A673 (cell line): ENCODE data around the gene COMP. TPM values are rescaled to one million over a fixed set of nuclear protein-coding genes. Genes with fewer than 3 reads are reported as not detected.

ENCODE experiments used
- BruUV-seq: library from RNA; stranded (reverse); fragments of 400-500 nt; replicated peaks from 2 replicates; lab custom pipeline; 2021; lab: Mats Ljungman, UMichigan
- CTCF ChIA-PET: fragments of 300-600 bp; sonication (Branson Sonifier 250); formaldehyde crosslinking; loops from one replicate; lab custom pipeline; 2022; ENCODE audit warnings: antibody characterized with exemption; lab: Charles Lee
- POLR2A ChIA-PET: fragments of 300-600 bp; sonication (Branson Sonifier 250); formaldehyde crosslinking; loops from one replicate; lab custom pipeline; 2022; ENCODE audit warnings: antibody characterized with exemption; ENCODE audit not compliant: low non-redundant PET; lab: Charles Lee
- DNase-seq: peaks from one replicate; pipeline ENCODE4 v3.0.0-alpha.2; 2015; ENCODE audit warnings: low spot score
- H3K27ac ChIP-seq: fragments of 200-600 bp; sonication (generic); 2 replicates; pipeline ENCODE4 v1.5.1; 2016; ENCODE audit warnings: mixed run types, low read depth, mild to moderate bottlenecking, mixed read lengths, antibody characterized with exemption, low read length; ENCODE audit not compliant: poor library complexity, severe bottlenecking
- H3K27me3 ChIP-seq: fragments of 200-600 bp; sonication (generic); replicated peaks from 2 replicates; pipeline ENCODE4 v1.6.1; 2017; ENCODE audit warnings: mixed run types, low read depth, mild to moderate bottlenecking, mixed read lengths, antibody characterized with exemption, low read length; ENCODE audit not compliant: insufficient read depth, poor library complexity
- H3K36me3 ChIP-seq: fragments of 200-600 bp; sonication (generic); 2 replicates; pipeline ENCODE4 v1.6.1; 2016; ENCODE audit warnings: mixed run types, mild to moderate bottlenecking, mixed read lengths, antibody characterized with exemption, low read length; ENCODE audit not compliant: insufficient read depth, poor library complexity, severe bottlenecking
- H3K4me1 ChIP-seq: fragments of 200-600 bp; sonication (generic); 2 replicates; pipeline ENCODE4 v1.6.1; 2017; ENCODE audit warnings: mixed run types, mild to moderate bottlenecking, mixed read lengths, antibody characterized with exemption, low read length; ENCODE audit not compliant: insufficient read depth, poor library complexity, severe bottlenecking
- H3K4me3 ChIP-seq: fragments of 200-600 bp; sonication (generic); 2 replicates; pipeline ENCODE4 v1.5.1; 2016; ENCODE audit warnings: low read depth, mixed run types, mild to moderate bottlenecking, mixed read lengths, low read length; ENCODE audit not compliant: poor library complexity, severe bottlenecking
- H3K9me3 ChIP-seq: fragments of 200-600 bp; sonication (generic); 2 replicates; pipeline ENCODE4 v1.6.1; 2016; ENCODE audit warnings: mixed run types, low read depth, mild to moderate bottlenecking, mixed read lengths, antibody characterized with exemption, low read length; ENCODE audit not compliant: poor library complexity, severe bottlenecking
- CTCF ChIP-seq: fragments of 300-800, 200-600 bp; sonication (generic); conservative IDR thresholded peaks from 2 replicates; pipeline ENCODE4 v1.5.1; 2017; ENCODE audit warnings: low read depth, mild to moderate bottlenecking, antibody characterized with exemption, low read length, moderate library complexity, mixed read lengths
- EZH2 ChIP-seq: fragments of 200-600 bp; sonication (generic); IDR thresholded peaks from 2 replicates; pipeline ENCODE4 v1.6.1; 2017; ENCODE audit warnings: borderline replicate concordance, low read depth, mild to moderate bottlenecking, mixed read lengths, antibody characterized with exemption, low read length; ENCODE audit not compliant: poor library complexity, severe bottlenecking
- intact Hi-C: fragments of 100-400 bp; cut with micrococcal nuclease; formaldehyde crosslinking; loops from one replicate; pipeline ENCODE4 v1.10.0; 2022; ENCODE audit not compliant: unreplicated experiment
- total RNA-seq: library from RNA; stranded (reverse); gene quantifications from 2 replicates; pipeline ENCODE4 v1.2.3, GENCODE V29; 2021

COMP gene
- total RNA-seq, 1 experiment from 2014 or later = not detected

GRCh38 chr19:18796239-18796638, 5.1 kb upstream of the COMP start:
- CTCF ChIA-PET = interaction anchor here (0.7 kb wide), 1 partner anchor 858 kb away, joined by 3 read pairs; no protein-coding TSS in a partner anchor
- intact Hi-C loops = no loop called here
- Histone ChIP-seq H3K4me1 (no peaks in the 10 kb centered on the region), H3K27ac (no peak overlapping the region), H3K27me3 (peaks cover 21% of the 10 kb centered on the region), H3K9me3 (no peaks in the 10 kb centered on the region), H3K36me3 (no peaks in the 10 kb centered on the region), H3K4me3 (no peak overlapping the region)
- TF ChIP-seq EZH2 = no peak
- TF ChIP-seq CTCF = no peak
- POLR2A ChIA-PET = interaction anchor here (0.7 kb wide), 1 partner anchor 15 kb away, joined by 7 read pairs; no protein-coding TSS in a partner anchor
- no peak for DNase-seq
- BruUV-seq = no TSS peak

GRCh38 chr19:18795540-18795939, 4.4 kb upstream of the COMP start:
- intact Hi-C loops = no loop called here
- ChIA-PET POLR2A (interaction anchor here (0.7 kb wide), 1 partner anchor 16 kb away, joined by 7 read pairs; no protein-coding TSS in a partner anchor), CTCF (interaction anchor here (0.7 kb wide), 1 partner anchor 857 kb away, joined by 3 read pairs; no protein-coding TSS in a partner anchor)

GRCh38 chr19:18794692-18795091, 3.6 kb upstream of the COMP start:
- no peaks in the 10 kb centered on the region for H3K9me3 ChIP-seq
- H3K4me3 ChIP-seq = no peak overlapping the region
- intact Hi-C loops = no loop called here
- ChIA-PET CTCF (no interaction called here), POLR2A (no interaction called here)
- H3K36me3 ChIP-seq = no peaks in the 10 kb centered on the region
- no peak for DNase-seq
- no peak for TF ChIP-seq EZH2
- no peak for TF ChIP-seq CTCF
- H3K4me1 ChIP-seq = no peaks in the 10 kb centered on the region
- H3K27ac ChIP-seq = no peak overlapping the region
- no TSS peak for BruUV-seq
- peaks cover 37% of the 10 kb centered on the region for H3K27me3 ChIP-seq

More at GRCh38 chr19:18795540-18795939, 4.4 kb upstream of the COMP start:
- Histone ChIP-seq H3K27me3 (peaks cover 28% of the 10 kb centered on the region), H3K9me3 (no peaks in the 10 kb centered on the region), H3K36me3 (no peaks in the 10 kb centered on the region), H3K4me3 (no peak overlapping the region), H3K27ac (no peak overlapping the region), H3K4me1 (no peaks in the 10 kb centered on the region)
- no TSS peak for BruUV-seq
- DNase-seq = no peak
- TF ChIP-seq EZH2 = no peak
- no peak for TF ChIP-seq CTCF
